Right ventricle myocardium inferior (tissue), 1 donor: ENCODE measurements around the gene RRBP1. TPM values are rescaled to one million over a fixed set of nuclear protein-coding genes. Genes with fewer than 3 reads are reported as not detected.

ENCODE experiments used
- ATAC-seq: fragments of 200-7000 bp; cut with Tn5 transposase; one replicate; pipeline ENCODE4 v1.9.1; 2020; ENCODE audit warnings: mild to moderate bottlenecking, moderate library complexity
- DNase-seq: peaks from one replicate; pipeline ENCODE4 v3.0.0; 2021; ENCODE audit errors: missing footprints
- intact Hi-C: fragments of 100-400 bp; cut with DNase I; formaldehyde crosslinking; loops from one replicate; pipeline ENCODE4 v1.11.0; 2022
- long read RNA-seq: library from polyadenylated mRNA; unstranded; transcript quantifications from one replicate; pipeline ENCODE4 v2.0.0, GENCODE V29; 2021
- total RNA-seq: library from RNA; stranded (reverse); fragmentation: NEBNext Ultra II Directional; extraction: Animal tissue kit (Norgen Biotek cat#: 25700); gene quantifications from one replicate; pipeline ENCODE4 v1.2.1, GENCODE V29; 2021
- donor health status: DM: no; HTN: yes; CAD: no; lungs with severe emphysema.

The RRBP1 gene, protein sequence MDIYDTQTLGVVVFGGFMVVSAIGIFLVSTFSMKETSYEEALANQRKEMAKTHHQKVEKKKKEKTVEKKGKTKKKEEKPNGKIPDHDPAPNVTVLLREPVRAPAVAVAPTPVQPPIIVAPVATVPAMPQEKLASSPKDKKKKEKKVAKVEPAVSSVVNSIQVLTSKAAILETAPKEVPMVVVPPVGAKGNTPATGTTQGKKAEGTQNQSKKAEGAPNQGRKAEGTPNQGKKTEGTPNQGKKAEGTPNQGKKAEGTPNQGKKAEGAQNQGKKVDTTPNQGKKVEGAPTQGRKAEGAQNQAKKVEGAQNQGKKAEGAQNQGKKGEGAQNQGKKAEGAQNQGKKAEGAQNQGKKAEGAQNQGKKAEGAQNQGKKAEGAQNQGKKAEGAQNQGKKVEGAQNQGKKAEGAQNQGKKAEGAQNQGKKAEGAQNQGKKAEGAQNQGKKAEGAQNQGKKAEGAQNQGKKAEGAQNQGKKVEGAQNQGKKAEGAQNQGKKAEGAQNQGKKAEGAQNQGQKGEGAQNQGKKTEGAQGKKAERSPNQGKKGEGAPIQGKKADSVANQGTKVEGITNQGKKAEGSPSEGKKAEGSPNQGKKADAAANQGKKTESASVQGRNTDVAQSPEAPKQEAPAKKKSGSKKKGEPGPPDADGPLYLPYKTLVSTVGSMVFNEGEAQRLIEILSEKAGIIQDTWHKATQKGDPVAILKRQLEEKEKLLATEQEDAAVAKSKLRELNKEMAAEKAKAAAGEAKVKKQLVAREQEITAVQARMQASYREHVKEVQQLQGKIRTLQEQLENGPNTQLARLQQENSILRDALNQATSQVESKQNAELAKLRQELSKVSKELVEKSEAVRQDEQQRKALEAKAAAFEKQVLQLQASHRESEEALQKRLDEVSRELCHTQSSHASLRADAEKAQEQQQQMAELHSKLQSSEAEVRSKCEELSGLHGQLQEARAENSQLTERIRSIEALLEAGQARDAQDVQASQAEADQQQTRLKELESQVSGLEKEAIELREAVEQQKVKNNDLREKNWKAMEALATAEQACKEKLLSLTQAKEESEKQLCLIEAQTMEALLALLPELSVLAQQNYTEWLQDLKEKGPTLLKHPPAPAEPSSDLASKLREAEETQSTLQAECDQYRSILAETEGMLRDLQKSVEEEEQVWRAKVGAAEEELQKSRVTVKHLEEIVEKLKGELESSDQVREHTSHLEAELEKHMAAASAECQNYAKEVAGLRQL (N-terminal part only)
- total RNA-seq, result 38.5 TPM
- long read RNA-seq, full-length matches to known transcripts, result 8 of 21 reads
- long read RNA-seq, partial matches to known transcripts, result 5 of 21 reads
- long read RNA-seq, other reads (novel, unspliced or antisense), result 8 of 21 reads

DNA sequence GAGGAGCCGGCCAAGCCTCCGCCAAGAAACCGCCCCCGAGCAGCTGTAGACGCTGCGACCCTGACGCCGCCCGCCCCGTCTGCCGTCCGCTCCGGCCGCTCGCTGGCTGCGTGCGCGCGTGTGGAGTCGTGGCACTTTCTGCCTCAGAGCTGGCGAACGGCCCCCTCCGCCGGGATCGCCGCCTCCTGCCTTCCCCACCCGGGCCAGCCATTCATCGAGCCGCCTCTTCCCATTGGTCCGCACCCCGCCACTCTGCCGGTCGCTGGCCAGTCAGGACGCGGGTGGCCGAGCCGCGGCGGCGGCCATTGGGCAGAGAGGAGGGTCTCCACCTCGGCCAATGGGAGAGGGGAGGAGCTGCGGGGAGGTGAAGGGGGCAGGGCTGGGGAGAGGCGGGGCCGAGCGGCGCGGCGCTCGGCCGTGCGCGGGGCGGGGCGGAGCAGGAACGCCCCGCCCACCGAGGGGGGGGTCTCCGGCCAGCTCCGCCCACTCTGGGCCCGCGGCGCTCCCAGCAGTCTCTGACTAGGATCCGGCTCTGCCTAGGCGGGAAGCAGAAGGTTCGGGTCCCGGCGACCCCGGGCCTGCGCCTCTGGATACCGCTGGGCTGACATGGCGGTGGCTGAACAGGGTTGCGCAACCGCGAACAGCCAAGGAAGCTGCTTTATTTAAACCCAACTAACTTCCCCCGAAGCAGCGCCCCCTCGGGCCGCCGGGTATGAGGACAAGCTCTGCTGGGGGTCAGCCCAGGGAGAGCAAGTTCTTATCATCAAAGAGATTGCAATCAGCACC lies at the start of gene RRBP1:
TSS of gene RRBP1 (minus strand) at position 140 of the 786 bp plus-strand sequence. CDS start 21,735 bp downstream, outside the sequence.
- intact Hi-C loops, result loop anchor here (5.0 to 10.0 kb wide), 4 partner anchors 70 to 313 kb away; no protein-coding TSS in a partner anchor
- peak; percentile 96 for ATAC-seq
- DNase-seq, result peak; percentile 99

DNA sequence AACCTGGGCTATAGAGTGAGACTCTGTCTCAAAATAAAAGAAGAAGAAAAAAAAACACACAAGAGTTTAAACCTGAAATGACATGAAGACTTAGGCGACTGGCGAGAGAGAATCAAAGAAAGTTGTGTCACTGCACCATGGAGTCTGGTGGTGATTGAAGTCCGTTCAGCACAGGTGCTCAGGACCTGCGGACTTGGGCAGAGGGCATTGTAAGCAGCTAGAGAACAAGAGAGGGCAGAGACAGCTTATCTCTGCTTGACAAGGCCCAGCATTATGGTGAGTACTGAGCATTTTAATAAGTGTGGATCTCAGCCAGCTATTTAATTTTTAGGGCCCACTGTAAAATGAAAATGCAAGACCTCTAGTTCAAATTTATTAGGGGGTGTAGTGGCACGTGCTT lies 49.2 kb upstream of the RRBP1 start:
- intact Hi-C loops, result no loop called here
- no peak for ATAC-seq
- DNase-seq, result no peak

DNA sequence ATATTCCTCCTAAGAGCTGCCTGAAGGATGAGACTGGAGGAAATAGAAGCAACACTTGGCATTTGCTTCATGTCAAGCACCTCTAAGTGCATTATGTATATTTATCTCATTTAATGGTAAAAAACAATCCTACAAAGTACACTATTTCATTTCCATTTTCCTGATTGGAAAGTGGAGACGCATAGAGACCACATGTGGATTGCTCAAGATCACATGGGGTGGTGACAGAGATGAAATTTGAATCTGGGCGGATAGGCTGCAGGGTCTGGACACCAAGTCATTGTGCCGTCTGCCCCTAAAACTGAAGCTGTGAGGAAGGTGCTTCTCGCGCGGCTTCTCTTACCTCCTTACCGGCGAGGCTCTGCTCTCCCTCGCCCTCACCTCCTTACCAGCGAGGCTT lies 48.0 kb upstream of the RRBP1 start:
- DNase-seq (no peak), ATAC-seq (no peak)
- intact Hi-C loops, result no loop called here

DNA sequence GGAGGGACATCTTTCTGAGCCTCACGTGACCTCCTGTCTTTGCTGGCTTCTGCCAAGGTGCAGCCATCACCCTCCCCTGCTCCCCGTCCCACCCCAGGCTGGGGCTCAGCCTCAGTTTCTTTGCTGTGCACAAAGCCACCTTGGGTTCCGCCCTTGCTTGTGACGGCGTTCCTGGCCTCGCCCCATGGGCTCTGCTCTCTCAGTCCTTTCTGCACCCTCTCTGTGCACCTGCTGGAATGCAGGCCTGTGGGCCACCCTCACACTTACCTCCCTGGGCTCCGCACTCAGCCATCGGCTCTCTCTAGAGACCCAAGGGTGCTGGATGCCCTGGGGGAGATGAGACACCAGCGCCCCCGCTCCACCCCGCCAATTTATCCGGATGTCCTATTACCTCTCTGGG lies 46.0 kb upstream of the RRBP1 start:
- intact Hi-C loops, result no loop called here
- DNase-seq, result no peak

DNA sequence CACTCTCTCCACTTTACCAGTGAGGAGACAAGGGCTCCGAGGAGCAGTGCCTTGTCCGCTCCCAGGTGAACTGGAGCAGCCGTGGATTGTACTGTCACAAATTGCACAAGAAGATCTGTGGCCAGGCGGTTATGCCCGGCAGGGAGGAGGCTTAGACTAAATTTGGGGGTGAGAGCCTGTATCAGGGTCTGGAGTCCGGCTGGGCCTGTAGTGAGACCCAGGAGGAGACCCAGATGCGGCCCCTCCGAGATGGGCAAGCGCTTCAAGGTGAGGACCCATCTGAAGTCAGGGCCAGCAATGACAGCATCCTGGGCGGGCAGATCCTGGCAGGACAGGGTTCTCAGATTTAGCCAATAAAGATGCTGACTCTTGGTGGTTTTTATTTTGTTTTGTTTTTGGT lies 45.3 kb upstream of the RRBP1 start:
- intact Hi-C loops, result no loop called here
- DNase-seq (no peak), ATAC-seq (no peak)

More for the DNA sequence above, 46.0 kb upstream of the RRBP1 start:
- no peak for ATAC-seq

DNA sequence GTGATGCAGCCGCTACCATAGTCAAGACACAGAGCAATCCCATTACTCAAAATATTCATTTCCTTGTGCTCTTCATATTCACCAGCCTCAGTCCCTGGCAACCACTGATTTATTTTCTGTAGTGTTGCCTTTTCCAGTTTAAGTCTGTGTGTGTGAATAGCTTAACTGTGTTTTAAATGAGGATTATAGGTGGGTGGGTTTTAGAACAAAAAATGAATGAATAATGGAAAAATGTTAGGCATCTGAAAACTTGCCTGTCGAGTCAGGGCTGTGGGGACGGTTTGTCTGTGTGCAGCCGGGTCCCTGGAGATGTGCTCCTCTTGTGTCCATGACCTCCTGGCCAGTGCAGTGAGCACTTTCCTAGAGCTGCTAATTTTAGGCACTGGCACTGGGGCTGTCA lies 44.9 kb upstream of the RRBP1 start:
- no peak for DNase-seq
- intact Hi-C loops, result no loop called here
- no peak for ATAC-seq

DNA sequence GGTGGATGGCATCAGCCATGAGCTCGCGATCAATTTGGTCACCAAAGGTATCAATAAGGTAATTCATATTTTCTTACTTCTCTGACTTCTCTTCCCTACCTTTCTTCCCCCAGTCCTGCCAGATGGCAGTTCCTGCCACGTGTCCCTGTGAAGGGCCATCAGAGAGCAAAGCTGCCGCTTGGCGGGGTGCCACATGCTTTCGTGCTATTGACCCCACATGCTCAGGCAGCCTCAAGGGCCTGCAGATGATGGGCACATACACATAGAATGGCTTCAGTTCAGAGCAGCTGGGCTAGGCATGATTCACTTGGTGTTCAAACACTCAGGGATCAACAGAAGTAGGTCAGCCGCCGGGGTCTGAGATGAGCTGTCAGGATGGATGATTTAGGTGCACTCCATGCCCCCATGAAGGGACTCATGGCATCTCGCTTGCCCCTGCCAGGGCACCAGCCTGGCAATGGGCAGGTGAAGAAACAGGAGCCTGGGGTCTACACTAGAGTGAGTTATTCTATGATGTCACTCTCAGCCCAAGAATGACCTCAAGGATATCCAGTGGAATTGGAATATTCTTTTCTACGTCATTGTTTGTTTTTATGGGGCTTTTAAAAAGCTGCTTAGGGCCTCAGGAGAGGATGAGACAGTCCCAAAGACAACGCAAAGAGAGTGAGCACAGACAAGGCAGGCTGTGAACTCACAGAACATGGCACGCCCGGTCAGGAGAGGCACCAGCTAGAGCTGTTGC lies 43.2 kb upstream of the RRBP1 start:
- DNase-seq (no peak), ATAC-seq (no peak)
- intact Hi-C loops, result no loop called here

DNA sequence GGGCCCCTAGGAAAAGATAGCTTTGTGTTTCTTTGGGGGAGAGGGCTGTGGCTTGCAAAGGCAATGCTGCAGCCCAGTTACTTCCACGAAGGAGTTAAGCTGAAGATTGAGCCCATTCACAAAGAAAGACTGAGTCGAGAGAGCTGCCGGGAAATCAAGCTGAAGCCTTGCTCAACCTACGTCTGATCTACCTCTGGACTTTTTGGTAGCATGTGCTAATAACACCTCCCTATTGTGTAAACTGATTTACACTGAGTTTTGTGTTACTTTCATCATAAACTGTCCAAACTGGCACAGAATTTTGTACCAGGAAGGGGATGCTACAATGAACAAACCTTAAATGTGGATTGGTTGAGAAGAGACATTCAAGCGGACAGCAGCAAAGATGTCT lies 41.3 kb upstream of the RRBP1 start:
- intact Hi-C loops, result no loop called here
- ATAC-seq (no peak), DNase-seq (no peak)

DNA sequence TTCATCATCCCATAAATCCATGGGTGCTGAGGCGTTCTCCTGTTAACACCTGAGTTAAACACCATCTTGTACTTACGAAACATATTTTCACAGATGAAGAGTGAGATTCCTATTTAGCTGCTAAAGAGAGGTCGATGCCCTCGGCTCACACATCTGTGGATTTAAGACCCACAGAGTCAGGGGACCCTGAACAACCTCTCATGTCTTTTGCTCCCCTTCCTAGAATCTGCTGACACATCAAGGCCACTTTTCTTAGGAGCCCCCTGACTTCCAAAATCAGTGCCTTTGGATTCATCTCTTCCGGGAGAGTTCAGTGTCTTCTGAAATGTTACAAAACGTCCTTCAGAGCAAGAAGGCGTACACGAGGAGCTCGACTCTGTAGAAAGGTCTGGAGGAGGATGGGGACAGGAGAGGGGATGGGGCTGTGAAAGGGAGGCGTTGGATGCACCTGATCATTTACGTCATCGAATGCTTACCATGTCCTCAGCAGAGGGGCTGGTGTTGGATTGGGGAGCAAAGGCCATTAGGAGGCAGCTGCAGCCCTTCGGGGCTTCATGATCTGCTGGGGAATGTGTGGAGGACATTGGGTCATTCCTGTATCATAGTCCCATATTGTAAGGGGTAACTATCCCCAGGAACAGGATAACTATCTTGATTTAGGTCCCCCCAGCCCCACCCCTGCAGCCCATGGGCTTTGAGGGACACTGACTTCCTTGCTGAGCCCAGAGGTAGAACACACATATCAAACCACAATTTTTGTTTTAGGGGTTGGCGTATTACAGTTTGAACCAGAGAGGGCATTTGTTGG lies 40.7 kb upstream of the RRBP1 start:
- intact Hi-C loops, result no loop called here
- DNase-seq, result no peak
- ATAC-seq, result no peak

DNA sequence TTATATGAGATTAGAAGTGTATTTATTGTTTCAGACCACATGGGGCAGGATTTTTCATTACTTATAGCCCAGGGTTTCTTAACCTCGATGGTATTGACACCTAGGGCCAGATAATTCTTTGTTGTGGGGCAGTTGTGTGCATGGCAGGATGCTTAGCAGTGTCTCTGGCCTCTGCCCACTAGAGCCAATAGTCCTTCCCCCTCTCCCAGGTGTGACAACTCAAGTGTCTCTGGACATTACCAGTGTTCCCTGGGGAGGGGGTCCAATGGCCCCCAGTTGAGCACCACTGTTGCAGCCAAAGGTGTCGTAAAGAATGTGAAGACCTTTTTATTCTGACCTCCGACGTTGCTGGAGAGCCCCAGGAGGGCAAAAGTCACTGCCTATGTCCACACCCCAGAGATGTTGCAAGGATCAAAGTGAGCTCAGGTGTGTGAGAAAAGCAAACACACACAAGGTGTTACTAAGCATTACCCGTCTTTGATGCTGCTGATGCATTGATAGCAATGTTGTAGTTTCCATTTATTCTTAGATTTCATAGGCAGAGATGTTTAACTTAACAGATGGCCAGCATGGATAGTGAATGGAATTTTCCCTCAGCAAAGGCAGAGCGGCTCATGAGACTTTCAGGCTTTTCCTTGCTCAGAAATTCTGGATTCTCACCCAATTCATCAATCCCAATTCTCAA lies 39.9 kb upstream of the RRBP1 start:
- ATAC-seq (no peak), DNase-seq (no peak)
- intact Hi-C loops, result no loop called here

DNA sequence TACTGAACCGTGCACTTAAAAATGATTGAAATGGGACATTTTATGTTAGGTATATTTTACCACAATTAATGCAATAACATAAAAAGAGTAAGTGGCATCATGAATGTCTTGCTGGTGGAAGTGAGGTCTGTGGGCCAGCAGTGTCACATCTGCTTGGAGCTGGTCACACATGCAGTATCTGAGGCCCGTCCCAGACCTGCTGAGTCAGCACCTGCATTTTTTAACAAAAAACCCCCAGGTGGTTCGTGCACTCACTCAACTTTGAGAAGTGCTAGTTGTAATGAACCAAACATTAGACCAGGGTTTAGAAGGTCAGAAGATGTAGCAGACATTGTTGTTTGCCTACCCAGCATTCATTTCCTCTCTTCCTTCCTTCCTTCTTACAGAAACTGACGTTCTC lies 38.7 kb upstream of the RRBP1 start:
- intact Hi-C loops, result no loop called here
- ATAC-seq (no peak), DNase-seq (no peak)

DNA sequence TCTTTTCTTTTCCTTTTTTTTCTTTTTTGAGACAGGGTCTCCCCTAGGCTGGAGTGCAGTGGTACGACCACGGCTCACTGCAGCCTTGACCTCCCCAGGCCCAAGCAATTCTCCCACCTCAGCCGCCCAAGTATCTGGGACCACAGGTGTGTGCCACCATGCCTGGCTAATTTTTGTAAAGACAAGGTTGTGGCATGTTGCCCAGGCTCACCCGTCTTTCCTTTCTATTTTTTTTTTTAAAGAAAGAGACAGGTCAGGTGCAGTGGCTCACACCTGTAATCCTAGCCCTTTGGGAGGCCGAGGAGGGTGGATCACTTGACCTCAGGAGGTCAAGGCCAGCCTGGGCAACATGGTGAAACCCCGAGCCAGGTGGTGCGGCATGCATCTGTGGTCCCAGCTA lies 34.3 kb upstream of the RRBP1 start:
- intact Hi-C loops, result no loop called here
- no peak for ATAC-seq

DNA sequence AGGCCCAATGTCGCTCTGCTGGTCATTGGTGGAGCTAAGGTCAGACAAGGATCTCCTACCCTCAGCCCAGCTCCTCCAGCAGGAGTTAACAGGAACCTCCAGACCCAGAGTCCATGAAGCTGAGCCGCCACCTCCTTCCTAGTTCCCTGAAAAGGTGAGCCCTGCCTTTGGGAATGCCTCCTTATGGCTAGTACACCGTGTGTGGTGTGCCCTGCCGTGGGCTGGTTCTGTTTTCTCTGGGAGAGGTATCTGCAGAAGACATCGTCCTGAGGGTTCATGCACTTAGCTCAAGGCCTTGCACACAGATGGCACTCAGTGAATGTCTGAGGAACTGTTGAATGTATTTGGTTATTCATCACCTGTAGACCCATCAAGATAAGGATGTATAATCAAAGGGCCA lies 33.0 kb upstream of the RRBP1 start:
- no peak for ATAC-seq
- intact Hi-C loops, result no loop called here
- no peak for DNase-seq

More for the DNA sequence above, 34.3 kb upstream of the RRBP1 start:
- no peak for DNase-seq

DNA sequence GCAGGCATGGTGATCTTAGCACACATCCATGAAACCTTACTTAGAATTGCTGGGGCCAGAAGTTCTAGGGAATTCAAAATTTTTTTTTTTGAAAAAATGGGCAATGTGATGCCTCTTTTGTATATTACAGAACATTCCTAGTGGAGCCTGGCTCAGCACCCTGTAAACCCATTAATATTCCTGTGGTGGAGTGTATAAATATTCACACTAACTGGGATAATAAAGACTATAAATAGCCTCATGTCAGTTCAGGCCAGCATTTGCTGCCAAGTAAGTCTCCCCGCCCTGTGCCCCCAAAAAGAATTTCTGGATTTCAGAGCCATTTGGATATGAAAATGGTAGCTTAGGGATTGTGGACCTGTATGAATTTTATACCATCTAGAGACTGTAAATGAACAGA lies 32.6 kb upstream of the RRBP1 start:
- DNase-seq, result no peak
- no peak for ATAC-seq
- intact Hi-C loops, result no loop called here

DNA sequence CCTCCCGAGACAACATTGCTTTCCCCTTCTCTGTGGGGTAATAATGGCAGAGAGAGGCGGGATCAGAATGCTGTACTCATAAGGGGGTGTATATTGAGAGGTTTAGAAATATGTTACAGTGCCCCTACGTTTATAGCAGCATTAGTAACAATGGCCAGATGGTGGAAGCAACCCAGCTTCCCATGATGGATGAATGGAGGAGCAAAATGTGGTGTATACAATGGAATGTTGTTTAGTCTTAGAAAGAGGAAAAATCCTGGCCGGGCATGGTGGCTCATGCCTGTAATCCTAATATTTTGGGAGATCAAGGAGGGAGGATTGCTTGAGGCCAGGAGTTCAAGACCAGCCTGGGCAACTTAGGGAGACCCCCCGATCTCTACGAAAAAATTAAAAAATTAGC lies 30.7 kb upstream of the RRBP1 start:
- ATAC-seq (no peak), DNase-seq (no peak)
- intact Hi-C loops, result no loop called here

DNA sequence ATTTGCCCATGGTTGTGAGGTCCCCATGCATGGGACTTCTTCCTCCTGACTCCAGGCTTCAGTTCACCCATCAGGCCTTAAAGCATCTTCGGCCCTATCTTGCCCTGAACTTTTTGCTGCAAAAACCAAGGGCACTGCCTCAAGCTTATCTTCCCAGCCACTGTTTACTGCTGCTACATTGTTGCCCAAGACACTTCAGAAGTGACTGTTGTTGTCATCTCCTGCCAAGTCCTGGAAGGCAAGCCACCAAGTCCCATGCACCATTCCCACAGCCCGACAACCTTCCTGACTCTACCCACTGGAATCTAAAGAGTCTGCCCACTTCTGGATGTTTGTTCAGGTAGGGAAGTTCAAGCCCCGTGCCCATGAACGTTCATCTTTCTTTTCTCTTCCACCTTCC lies 30.2 kb upstream of the RRBP1 start:
- intact Hi-C loops, result no loop called here
- no peak for ATAC-seq
- no peak for DNase-seq
